ENCODE data around the gene LSAMP. TPM values are rescaled to one million over a fixed set of nuclear protein-coding genes. Genes with fewer than 3 reads are reported as not detected.
A peak's percentile ranks its signal among the peaks of the same experiment; 100 is the strongest.

The LSAMP gene
- total and polyA plus RNA-seq, 2 experiments from 2014 or later: 2.0 to 2.9 TPM

GRCh38 chr3:115803661-115804060 is 641.6 kb downstream of the LSAMP start:
- peak overlapping the region; percentile 64; the same call in 1 of the 2 replicates for H3K27ac Mint-ChIP-seq
- H3K27me3 Mint-ChIP-seq (ENCODE audit: insufficient read depth, low read depth, poor library complexity): peaks cover 3% of the 10 kb centered on the region
- peak; percentile 14 for DNase-seq (ENCODE audit: low spot score)
- H3K79me2 ChIP-seq (replicated peaks; ENCODE audit: insufficient read depth): no peaks in the 10 kb centered on the region
- no peak overlapping the region for H3K4me3 Mint-ChIP-seq
- peaks cover 49% of the 10 kb centered on the region for H3K4me1 Mint-ChIP-seq
- peaks cover 9% of the 10 kb centered on the region; the same call in 2 of the 3 replicates for H3K9me3 Mint-ChIP-seq
- no peaks in the 10 kb centered on the region for H4K20me1 ChIP-seq (replicated peaks; ENCODE audit: insufficient read depth)
- 0 out of 2 replicates have a peak overlapping the region, but pooled peaks have one; percentile 16 for H3K4me2 ChIP-seq
- no peak overlapping the region for H2AFZ ChIP-seq
- H3K36me3 ChIP-seq (ENCODE audit: insufficient read depth): no peaks in the 10 kb centered on the region
- H3K27ac ChIP-seq (ENCODE audit: low read depth): no peak overlapping the region
- H3F3A ChIP-seq (replicated peaks; ENCODE audit: low read depth): no peaks in the 10 kb centered on the region
- H3K4me1 ChIP-seq (ENCODE audit: insufficient read depth): peaks cover 41% of the 10 kb centered on the region
- peaks cover 6% of the 10 kb centered on the region; the same call in 1 of the 2 replicates for H3K9me2 ChIP-seq (ENCODE audit: insufficient read depth)
- H3K27me3 ChIP-seq (ENCODE audit: insufficient read depth): no peaks in the 10 kb centered on the region
- peaks cover 9% of the 10 kb centered on the region; the same call in 2 of the 3 replicates for H3K36me3 Mint-ChIP-seq (ENCODE audit: low read depth)
- 0 out of 3 replicates have a peak, but pooled peaks have one; percentile 25 for ATAC-seq
- no peak overlapping the region for H3K4me3 ChIP-seq
- TF ChIP-seq EZH2 (IDR thresholded peaks at IDR 0.05; ENCODE audit: low read depth, unreplicated experiment) (no peak), EZH2phosphoT487 (IDR thresholded peaks at IDR 0.05; ENCODE audit: unreplicated experiment) (no peak), ZNF114 (CRISPR knock-in tag; IDR thresholded peaks at IDR 0.05) (no peak), STAT1 (IDR thresholded peaks at IDR 0.05; ENCODE audit: unreplicated experiment) (no peak), ZNF462 (CRISPR knock-in tag; IDR thresholded peaks at IDR 0.05) (no peak), NANOG (IDR thresholded peaks at IDR 0.05; ENCODE audit: borderline replicate concordance) (peak; percentile 69; the same call in 1 of the 2 replicates), ZNF331 (CRISPR knock-in tag; IDR thresholded peaks at IDR 0.05; ENCODE audit: low read depth) (no peak)
